ENCODE measurements around the gene PACS2.

DNA sequence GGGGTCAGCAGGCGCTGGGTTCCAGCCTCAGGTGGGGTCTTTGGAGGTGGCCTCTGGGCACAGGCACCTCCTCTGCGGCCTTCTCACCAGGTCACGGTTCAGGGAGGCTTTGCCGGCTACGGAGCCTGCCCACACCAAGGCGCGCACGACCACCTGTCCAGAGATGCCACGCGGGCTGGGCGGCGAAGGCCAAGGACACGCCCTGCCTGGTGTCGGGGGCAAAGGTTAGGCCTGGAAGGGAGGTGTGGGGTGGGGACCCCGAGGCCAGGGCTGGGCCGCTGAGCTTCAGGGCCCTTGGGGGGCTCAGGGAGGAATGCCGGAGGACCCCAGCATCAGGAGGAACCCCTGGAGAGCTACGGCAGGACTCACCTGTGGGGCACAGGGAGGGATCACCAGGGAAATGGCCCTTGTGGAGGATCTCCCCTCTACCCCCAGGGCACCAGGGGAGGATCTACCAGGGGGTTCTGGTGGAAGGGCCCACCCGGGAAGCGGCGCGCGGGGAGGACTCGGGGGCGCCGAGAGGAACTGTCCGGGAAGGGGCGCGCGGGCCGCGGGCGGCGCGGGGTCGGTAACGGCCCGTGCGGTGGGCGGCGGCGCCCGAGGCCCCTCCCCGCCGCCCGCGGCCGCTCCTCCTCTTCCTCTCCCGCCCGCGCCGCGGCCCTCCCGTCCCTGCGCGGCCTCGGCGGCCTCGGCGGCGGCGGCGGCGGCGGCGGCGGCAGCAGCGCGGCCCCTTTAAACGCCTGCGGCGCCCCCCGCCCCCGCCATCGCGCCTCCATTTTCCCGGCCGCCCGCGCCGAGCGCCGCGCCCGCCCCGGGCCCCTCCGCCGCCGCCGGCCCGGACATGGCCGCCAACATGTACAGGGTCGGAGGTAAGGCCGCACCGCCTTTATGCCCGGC is 104.9 kb downstream of the PACS2 start, which contains the start of gene MTA1:
- TF ChIP-seq, protein P1, sequence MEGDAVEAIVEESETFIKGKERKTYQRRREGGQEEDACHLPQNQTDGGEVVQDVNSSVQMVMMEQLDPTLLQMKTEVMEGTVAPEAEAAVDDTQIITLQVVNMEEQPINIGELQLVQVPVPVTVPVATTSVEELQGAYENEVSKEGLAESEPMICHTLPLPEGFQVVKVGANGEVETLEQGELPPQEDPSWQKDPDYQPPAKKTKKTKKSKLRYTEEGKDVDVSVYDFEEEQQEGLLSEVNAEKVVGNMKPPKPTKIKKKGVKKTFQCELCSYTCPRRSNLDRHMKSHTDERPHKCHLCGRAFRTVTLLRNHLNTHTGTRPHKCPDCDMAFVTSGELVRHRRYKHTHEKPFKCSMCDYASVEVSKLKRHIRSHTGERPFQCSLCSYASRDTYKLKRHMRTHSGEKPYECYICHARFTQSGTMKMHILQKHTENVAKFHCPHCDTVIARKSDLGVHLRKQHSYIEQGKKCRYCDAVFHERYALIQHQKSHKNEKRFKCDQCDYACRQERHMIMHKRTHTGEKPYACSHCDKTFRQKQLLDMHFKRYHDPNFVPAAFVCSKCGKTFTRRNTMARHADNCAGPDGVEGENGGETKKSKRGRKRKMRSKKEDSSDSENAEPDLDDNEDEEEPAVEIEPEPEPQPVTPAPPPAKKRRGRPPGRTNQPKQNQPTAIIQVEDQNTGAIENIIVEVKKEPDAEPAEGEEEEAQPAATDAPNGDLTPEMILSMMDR (IDR thresholded peaks at IDR 0.05), result no peak
- TF ChIP-seq EZH2 (IDR thresholded peaks at IDR 0.05; ENCODE audit: borderline replicate concordance, insufficient read depth, low read depth, low read length, poor library complexity, severe bottlenecking), result no peak
